Measurements from ENCODE around the gene MYO7A. TPM values are rescaled to one million over a fixed set of nuclear protein-coding genes. Genes with fewer than 3 reads are reported as not detected.
A peak's percentile ranks its signal among the peaks of the same experiment; 100 is the strongest.

MYO7A gene
- total RNA-seq, 1 donor from 2014 or later: 3.2 TPM

DNA sequence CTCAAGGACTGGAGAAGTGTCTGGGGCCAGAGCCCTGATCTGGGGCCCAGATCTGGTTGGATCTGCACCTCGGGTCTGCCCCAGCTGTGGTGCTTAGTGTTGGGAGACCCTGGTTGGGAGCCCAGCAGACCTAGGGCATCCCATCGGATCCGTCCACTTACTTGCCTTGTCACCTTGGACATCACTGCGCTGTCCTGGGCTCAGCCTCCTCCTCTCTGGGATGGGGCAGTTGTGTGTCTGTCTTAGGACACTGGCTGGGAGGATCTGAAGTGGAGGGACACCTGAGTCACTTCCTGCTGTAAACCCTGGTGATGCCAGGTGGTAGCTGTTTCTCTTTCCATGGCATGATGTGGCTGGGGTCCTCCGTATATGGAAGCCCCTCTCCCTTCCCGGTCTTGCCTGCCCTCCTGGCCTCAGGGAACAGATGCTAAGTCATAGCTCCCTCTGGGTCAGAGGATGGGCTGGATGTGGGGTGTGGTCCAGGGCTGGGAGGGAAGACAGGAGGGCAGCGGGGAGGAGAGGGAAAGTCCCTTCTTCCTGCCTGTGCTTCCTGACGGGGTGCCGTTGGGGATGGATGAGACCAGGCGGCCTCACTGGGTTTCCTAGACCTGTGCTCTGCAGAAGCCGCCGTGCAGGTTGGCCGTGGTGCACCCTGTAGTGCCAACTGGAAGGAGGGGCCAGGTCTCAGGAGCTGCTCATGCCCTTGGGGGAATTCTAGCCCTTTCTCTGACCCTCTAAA, 37.5 kb upstream of the MYO7A start:
- H3K36me3 ChIP-seq: no peaks in the 10 kb centered on the region
- peaks cover 6% of the 10 kb centered on the region for H3K4me1 ChIP-seq
- no peaks in the 10 kb centered on the region for H3K27me3 ChIP-seq (ENCODE audit: low read depth)
- DNase-seq: peak; percentile 9
- no peak overlapping the region for H3K4me3 ChIP-seq
- no peak overlapping the region for H3K27ac ChIP-seq (replicated peaks)
- TF ChIP-seq, protein P1, sequence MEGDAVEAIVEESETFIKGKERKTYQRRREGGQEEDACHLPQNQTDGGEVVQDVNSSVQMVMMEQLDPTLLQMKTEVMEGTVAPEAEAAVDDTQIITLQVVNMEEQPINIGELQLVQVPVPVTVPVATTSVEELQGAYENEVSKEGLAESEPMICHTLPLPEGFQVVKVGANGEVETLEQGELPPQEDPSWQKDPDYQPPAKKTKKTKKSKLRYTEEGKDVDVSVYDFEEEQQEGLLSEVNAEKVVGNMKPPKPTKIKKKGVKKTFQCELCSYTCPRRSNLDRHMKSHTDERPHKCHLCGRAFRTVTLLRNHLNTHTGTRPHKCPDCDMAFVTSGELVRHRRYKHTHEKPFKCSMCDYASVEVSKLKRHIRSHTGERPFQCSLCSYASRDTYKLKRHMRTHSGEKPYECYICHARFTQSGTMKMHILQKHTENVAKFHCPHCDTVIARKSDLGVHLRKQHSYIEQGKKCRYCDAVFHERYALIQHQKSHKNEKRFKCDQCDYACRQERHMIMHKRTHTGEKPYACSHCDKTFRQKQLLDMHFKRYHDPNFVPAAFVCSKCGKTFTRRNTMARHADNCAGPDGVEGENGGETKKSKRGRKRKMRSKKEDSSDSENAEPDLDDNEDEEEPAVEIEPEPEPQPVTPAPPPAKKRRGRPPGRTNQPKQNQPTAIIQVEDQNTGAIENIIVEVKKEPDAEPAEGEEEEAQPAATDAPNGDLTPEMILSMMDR (IDR thresholded peaks at IDR 0.05; ENCODE audit: borderline replicate concordance): no peak
- no peaks in the 10 kb centered on the region for H3K9me3 ChIP-seq (replicated peaks)
- intact Hi-C loops (cut with micrococcal nuclease): no loop called here

DNA sequence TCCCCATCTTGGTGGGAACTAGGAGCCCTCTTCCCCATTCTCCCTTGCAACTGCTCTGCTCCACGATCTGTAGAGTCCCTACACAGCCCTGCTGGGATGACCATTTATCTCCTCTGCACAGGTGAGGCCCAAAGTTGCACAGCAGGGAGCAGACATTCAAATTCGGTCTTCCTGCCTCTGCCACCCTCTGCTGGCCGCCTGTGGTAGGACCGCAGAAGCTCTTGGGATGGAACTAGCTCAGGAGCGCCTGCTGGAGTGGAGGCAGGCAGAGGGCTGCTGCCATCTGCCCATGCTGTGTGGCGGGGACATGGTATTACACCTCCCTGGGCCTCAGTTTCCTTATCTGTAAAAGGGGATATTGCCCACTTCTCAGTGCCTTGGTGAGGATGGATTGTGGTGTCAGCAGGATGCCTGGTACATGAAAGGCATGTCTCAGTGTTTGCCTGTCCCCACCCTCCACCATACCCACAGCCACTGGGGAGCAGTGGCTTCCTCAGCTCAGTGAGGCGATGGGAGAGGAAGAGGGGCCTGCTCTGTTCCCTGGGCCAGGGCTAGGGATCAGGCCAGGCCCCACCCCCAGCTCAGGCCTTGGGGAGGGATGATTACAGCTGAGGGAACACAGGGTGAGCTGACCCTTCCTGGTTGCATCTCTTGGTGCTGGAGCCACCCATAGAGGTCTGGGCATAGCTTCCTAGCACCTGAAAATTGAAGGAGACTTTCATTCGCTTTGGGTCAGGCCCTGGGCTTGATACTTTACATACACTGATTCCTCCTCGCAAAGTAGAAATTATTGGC, 36.7 kb upstream of the MYO7A start:
- no peaks in the 10 kb centered on the region for H3K9me3 ChIP-seq (replicated peaks)
- H3K27me3 ChIP-seq (ENCODE audit: low read depth): no peaks in the 10 kb centered on the region
- H3K36me3 ChIP-seq: no peaks in the 10 kb centered on the region
- intact Hi-C loops (cut with micrococcal nuclease): no loop called here
- H3K4me1 ChIP-seq: peaks cover 6% of the 10 kb centered on the region
- H3K27ac ChIP-seq (replicated peaks): no peak overlapping the region
- DNase-seq: peak; percentile 81
- no peak overlapping the region for H3K4me3 ChIP-seq
- TF ChIP-seq, protein P1 (IDR thresholded peaks at IDR 0.05; ENCODE audit: borderline replicate concordance): peak; percentile 94

DNA sequence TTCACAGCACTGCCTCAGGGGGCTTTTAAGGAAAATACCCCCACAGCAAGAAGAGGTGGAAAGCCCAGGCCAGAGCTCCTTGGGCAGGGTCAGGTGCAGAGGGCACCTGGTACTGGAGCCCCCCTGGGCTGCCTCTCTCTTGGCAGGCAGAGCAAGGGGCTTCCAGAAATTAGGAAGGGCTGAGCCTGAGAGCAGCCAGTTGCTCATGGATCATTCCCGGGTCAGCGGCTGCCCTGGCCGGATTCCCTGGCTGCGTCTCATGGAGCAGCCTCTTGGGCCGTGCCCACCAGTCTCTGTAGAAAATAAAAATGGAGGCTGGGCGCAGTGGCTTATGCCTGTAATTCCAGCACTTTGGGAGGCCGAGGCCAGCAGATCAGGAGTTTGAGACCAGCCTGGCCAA, 35.7 kb upstream of the MYO7A start:
- H3K4me1 ChIP-seq: no peaks in the 10 kb centered on the region
- peak; percentile 7 for DNase-seq
- no peak overlapping the region for H3K4me3 ChIP-seq
- H3K27me3 ChIP-seq (ENCODE audit: low read depth): no peaks in the 10 kb centered on the region
- H3K36me3 ChIP-seq: no peaks in the 10 kb centered on the region
- H3K27ac ChIP-seq (replicated peaks): no peak overlapping the region
- TF ChIP-seq, protein P1 (IDR thresholded peaks at IDR 0.05; ENCODE audit: borderline replicate concordance): no peak
- intact Hi-C loops (cut with micrococcal nuclease): no loop called here
- H3K9me3 ChIP-seq (replicated peaks): no peaks in the 10 kb centered on the region

DNA sequence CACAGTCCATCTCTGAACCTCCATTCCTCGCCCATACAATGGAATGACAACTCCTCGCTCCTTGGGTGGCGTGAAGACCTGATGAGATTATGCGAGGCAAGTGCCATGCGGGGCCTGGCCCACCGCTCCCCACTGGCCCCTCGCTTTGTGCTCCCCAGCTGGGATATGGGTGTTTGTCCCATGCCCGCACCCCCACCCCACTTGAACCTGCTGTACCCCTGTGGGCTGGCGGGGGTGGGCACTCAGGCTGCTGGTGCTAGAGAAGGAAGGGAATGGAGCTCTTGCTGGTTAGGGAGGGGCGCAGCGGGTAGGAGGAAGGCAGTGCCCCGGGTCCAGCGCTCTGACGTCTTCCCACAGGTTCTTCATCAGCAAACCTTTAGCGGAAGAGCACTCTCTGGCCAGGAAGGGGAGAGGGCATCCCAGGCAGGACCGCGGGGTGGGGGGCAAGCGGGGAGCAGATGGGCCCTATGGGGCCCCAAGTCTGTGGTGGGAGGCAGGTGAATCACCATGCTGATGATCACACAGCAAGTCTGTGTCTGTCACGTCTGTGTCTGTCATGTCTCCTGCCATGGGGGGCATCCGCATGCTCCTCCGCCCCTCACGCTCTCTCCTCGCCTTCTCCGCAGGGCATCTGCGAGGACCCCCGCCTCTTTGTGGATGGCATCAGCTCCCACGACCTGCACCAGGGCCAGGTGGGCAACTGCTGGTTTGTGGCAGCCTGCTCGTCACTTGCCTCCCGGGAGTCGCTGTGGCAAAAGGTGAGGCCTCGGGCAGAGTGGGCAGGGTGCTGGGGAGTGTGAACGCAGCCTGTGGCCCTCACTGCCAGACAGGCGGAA, 34.8 kb upstream of the MYO7A start:
- H3K9me3 ChIP-seq (replicated peaks): no peaks in the 10 kb centered on the region
- no peak for DNase-seq
- H3K4me1 ChIP-seq: no peaks in the 10 kb centered on the region
- intact Hi-C loops (cut with micrococcal nuclease): no loop called here
- H3K27ac ChIP-seq (replicated peaks): no peak overlapping the region
- H3K27me3 ChIP-seq (ENCODE audit: low read depth): no peaks in the 10 kb centered on the region
- TF ChIP-seq, protein P1 (IDR thresholded peaks at IDR 0.05; ENCODE audit: borderline replicate concordance): no peak
- H3K36me3 ChIP-seq: no peaks in the 10 kb centered on the region
- H3K4me3 ChIP-seq: no peak overlapping the region

All from left ventricle myocardium inferior (tissue), 1 donor.